ENCODE measurements around the gene CPNE7.
"Not testable (repeated sequence)": the region's sequence is repeated elsewhere in the genome, so short reads cannot be mapped to it uniquely, and the experiment has no call there.

The CPNE7 gene

DNA sequence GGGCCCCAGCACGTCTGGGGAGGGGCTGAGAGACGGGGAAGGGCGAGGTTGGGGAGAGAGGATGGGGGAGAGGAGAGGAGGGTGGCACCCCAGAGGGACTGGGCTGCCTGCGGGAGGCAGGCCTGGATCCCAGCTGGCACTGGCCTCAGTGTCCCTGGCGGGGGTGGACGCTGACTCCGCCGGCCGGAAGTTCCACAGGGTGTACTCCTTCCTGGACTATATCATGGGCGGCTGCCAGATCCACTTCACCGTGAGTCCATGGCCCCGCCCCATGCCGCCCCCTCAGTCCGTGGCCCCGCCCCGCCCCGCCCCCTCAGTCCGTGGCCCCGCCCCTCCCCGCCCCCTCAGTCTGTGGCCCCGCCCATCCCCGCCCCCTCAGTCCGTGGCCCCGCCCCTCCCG, 11.3 kb downstream of the CPNE7 start:
- Histone ChIP-seq H3K9me2 (replicated peaks; ENCODE audit: low read depth, low read length) (no peaks in the 10 kb centered on the region), H3K9ac (ENCODE audit: low read depth, low read length, poor library complexity, severe bottlenecking) (no peak overlapping the region), H3K36me3 (ENCODE audit: insufficient read depth, low read length) (no peaks in the 10 kb centered on the region), H3K4me1 (ENCODE audit: insufficient read depth, low read length, poor library complexity, severe bottlenecking) (no peaks in the 10 kb centered on the region), H3K4me3 (ENCODE audit: low read length, poor library complexity, severe bottlenecking) (no peak overlapping the region), H3K9me3 (ENCODE audit: insufficient read depth, low read depth, low read length) (no peaks in the 10 kb centered on the region), H3K79me2 (ENCODE audit: insufficient read depth, low read length) (no peaks in the 10 kb centered on the region), H3K27me3 (ENCODE audit: insufficient read depth, low read length, poor library complexity, severe bottlenecking) (no peaks in the 10 kb centered on the region), H3K4me2 (ENCODE audit: low read depth, low read length, poor library complexity, severe bottlenecking) (no peak overlapping the region), H3F3A (ENCODE audit: low read depth) (no peaks in the 10 kb centered on the region), H4K20me1 (ENCODE audit: insufficient read depth, low read length, poor library complexity, severe bottlenecking) (no peaks in the 10 kb centered on the region), H2AFZ (ENCODE audit: low read length) (no peak overlapping the region)
- TF ChIP-seq EZH2phosphoT487 (IDR thresholded peaks at IDR 0.05; ENCODE audit: borderline replicate concordance) = no peak
- TF ChIP-seq, protein P1, sequence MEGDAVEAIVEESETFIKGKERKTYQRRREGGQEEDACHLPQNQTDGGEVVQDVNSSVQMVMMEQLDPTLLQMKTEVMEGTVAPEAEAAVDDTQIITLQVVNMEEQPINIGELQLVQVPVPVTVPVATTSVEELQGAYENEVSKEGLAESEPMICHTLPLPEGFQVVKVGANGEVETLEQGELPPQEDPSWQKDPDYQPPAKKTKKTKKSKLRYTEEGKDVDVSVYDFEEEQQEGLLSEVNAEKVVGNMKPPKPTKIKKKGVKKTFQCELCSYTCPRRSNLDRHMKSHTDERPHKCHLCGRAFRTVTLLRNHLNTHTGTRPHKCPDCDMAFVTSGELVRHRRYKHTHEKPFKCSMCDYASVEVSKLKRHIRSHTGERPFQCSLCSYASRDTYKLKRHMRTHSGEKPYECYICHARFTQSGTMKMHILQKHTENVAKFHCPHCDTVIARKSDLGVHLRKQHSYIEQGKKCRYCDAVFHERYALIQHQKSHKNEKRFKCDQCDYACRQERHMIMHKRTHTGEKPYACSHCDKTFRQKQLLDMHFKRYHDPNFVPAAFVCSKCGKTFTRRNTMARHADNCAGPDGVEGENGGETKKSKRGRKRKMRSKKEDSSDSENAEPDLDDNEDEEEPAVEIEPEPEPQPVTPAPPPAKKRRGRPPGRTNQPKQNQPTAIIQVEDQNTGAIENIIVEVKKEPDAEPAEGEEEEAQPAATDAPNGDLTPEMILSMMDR (conservative IDR thresholded peaks at IDR 0.05; ENCODE audit: low read length) = no peak

DNA sequence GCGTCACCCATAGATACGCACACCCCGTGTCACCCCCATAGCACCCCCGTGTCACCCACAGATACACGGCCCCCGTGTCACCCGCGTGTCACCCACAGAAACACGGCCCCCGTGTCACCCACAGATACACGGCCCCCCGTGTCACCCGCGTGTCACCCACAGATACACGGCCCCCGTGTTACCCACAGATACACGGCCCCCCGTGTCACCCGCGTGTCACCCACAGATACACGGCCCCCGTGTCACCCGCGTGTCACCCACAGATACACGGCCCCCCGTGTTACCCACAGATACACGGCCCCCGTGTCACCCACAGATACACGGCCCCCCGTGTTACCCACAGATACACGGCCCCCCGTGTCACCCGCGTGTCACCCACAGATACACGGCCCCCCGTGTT, 12.1 kb downstream of the CPNE7 start:
- H3K4me2 ChIP-seq (ENCODE audit: low read depth, low read length, poor library complexity, severe bottlenecking); H2AFZ ChIP-seq (ENCODE audit: low read length); H4K20me1 ChIP-seq (ENCODE audit: insufficient read depth, low read length, poor library complexity, severe bottlenecking); H3F3A ChIP-seq (ENCODE audit: low read depth); H3K9me2 ChIP-seq (replicated peaks; ENCODE audit: low read depth, low read length); H3K4me3 ChIP-seq (ENCODE audit: low read length, poor library complexity, severe bottlenecking); H3K9me3 ChIP-seq (ENCODE audit: insufficient read depth, low read depth, low read length); H3K27me3 ChIP-seq (ENCODE audit: insufficient read depth, low read length, poor library complexity, severe bottlenecking); H3K4me1 ChIP-seq (ENCODE audit: insufficient read depth, low read length, poor library complexity, severe bottlenecking); H3K36me3 ChIP-seq (ENCODE audit: insufficient read depth, low read length); H3K9ac ChIP-seq (ENCODE audit: low read depth, low read length, poor library complexity, severe bottlenecking); H3K79me2 ChIP-seq (ENCODE audit: insufficient read depth, low read length): not testable (repeated sequence)

DNA sequence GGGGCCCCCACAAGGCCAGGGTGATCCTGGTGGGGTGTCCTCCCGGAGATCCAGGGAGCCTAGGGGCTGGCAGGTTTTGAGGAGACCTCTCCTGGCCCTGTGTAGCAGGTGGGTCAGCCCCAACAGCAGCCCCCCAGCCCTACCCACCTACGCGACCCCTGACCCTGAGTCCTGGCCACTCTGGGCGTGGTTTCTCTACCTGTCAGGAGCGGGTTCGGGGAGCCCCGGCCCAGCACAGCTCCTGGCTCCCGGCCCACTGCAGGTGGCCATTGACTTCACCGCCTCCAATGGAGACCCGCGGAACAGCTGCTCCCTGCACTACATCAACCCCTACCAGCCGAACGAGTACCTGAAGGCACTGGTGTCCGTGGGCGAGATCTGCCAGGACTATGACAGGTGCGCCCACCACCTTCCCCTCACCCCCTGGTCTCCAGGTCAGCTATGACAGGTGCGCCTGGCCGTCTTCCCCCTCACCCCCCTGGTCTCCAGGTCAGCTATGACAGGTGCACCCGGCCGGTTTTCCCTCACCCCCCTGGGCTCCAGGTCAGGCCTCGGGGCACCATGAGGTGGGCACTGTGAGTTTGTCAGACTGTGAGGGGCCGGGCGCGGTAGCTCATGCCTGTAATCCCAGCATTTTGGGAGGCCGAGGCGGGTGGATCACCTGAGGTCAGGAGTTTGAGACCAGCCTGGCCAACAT, 13.0 kb downstream of the CPNE7 start:
- H3K4me3 ChIP-seq (ENCODE audit: low read length, poor library complexity, severe bottlenecking) = no peak overlapping the region
- H3K9ac ChIP-seq (ENCODE audit: low read depth, low read length, poor library complexity, severe bottlenecking) = no peak overlapping the region
- H3K4me2 ChIP-seq (ENCODE audit: low read depth, low read length, poor library complexity, severe bottlenecking) = no peak overlapping the region
- no peaks in the 10 kb centered on the region for H4K20me1 ChIP-seq (ENCODE audit: insufficient read depth, low read length, poor library complexity, severe bottlenecking)
- no peaks in the 10 kb centered on the region for H3K9me2 ChIP-seq (replicated peaks; ENCODE audit: low read depth, low read length)
- H3K4me1 ChIP-seq (ENCODE audit: insufficient read depth, low read length, poor library complexity, severe bottlenecking) = peaks cover 2% of the 10 kb centered on the region
- H3F3A ChIP-seq (ENCODE audit: low read depth) = no peaks in the 10 kb centered on the region
- no peaks in the 10 kb centered on the region for H3K9me3 ChIP-seq (ENCODE audit: insufficient read depth, low read depth, low read length)
- no peak overlapping the region for H2AFZ ChIP-seq (ENCODE audit: low read length)
- no peak for TF ChIP-seq EZH2phosphoT487 (IDR thresholded peaks at IDR 0.05; ENCODE audit: borderline replicate concordance)
- TF ChIP-seq, protein P1 (conservative IDR thresholded peaks at IDR 0.05; ENCODE audit: low read length) = no peak
- H3K27me3 ChIP-seq (ENCODE audit: insufficient read depth, low read length, poor library complexity, severe bottlenecking) = no peaks in the 10 kb centered on the region
- H3K79me2 ChIP-seq (ENCODE audit: insufficient read depth, low read length) = no peaks in the 10 kb centered on the region
- no peaks in the 10 kb centered on the region for H3K36me3 ChIP-seq (ENCODE audit: insufficient read depth, low read length)
